CD14-positive monocyte (primary cell): ENCODE data around the gene NIPBL. TPM values are rescaled to one million over a fixed set of nuclear protein-coding genes. Genes with fewer than 3 reads are reported as not detected.

Experiments used
- DNase-seq, 3 donors: peaks; one replicate each; pipeline ENCODE4 v3.0.0-alpha.2; 2011 to 2022
- H2AFZ ChIP-seq: 2 replicates; pipeline ENCODE4 v1.6.0; 2012; ENCODE audit warnings: mild to moderate bottlenecking, low read depth, low read length, inconsistent platforms; ENCODE audit not compliant: insufficient read depth, poor library complexity, severe bottlenecking
- H3K27ac ChIP-seq, 2 donors: 1 replicate in 1 of 2; 2 replicates in 1 of 2; pipeline ENCODE4 v1.5.1; 2012 to 2013; ENCODE audit warnings: low read length in 2 of 2, control low read depth in 1 of 2, inconsistent platforms in 1 of 2, low read depth in 1 of 2, mild to moderate bottlenecking in 1 of 2
- H3K27me3 ChIP-seq, 2 donors: one replicate each; pipeline versions ENCODE4 v1.6.0 to v1.6.1; 2011 to 2013; ENCODE audit warnings: low read length in 2 of 2; ENCODE audit not compliant: control insufficient read depth in 2 of 2, insufficient read depth in 2 of 2
- H3K36me3 ChIP-seq, 2 donors: replicated peaks in 1 of 2; 1 replicate in 1 of 2; 2 replicates in 1 of 2; pipeline versions ENCODE4 v1.5.1 to v1.6.1; 2012 to 2013; ENCODE audit warnings: low read length in 2 of 2, control low read depth in 1 of 2, inconsistent platforms in 1 of 2, mild to moderate bottlenecking in 1 of 2; ENCODE audit not compliant: insufficient read depth in 2 of 2, control insufficient read depth in 1 of 2
- H3K4me1 ChIP-seq, 2 donors: 1 replicate in 1 of 2; 2 replicates in 1 of 2; pipeline versions ENCODE4 v1.5.1 to v1.6.1; 2012 to 2013; ENCODE audit warnings: low read length in 2 of 2, control low read depth in 1 of 2, inconsistent platforms in 1 of 2, mild to moderate bottlenecking in 1 of 2, moderate library complexity in 1 of 2; ENCODE audit not compliant: insufficient read depth in 2 of 2, control insufficient read depth in 1 of 2
- H3K4me2 ChIP-seq: replicated peaks from 2 replicates; pipeline ENCODE3; 2012; ENCODE audit warnings: low read length, moderate library complexity, mild to moderate bottlenecking; ENCODE audit not compliant: poor library complexity, severe bottlenecking; ENCODE audit errors: extremely low read depth
- H3K4me3 ChIP-seq, 3 experiments: fragments of 200-600 bp in 1 of 3; sonication (generic) in 1 of 3; replicated peaks in 1 of 3; 1 replicate in 2 of 3; 2 replicates in 1 of 3; pipeline ENCODE4 v1.5.1; 2011 to 2013; ENCODE audit warnings: low read length in 3 of 3, mild to moderate bottlenecking in 3 of 3, control low read depth in 2 of 3, low read depth in 2 of 3, inconsistent platforms in 1 of 3, moderate library complexity in 1 of 3
- H3K79me2 ChIP-seq: 2 replicates; pipeline ENCODE4 v1.6.0; 2012; ENCODE audit warnings: mild to moderate bottlenecking, control low read depth, inconsistent platforms, low read length, moderate library complexity; ENCODE audit not compliant: insufficient read depth
- H3K9ac ChIP-seq: 2 replicates; pipeline ENCODE4 v1.6.0; 2017; ENCODE audit warnings: low read length, mild to moderate bottlenecking; ENCODE audit not compliant: insufficient read depth, poor library complexity, severe bottlenecking
- H3K9me3 ChIP-seq, 2 donors: replicated peaks in 1 of 2; 1 replicate in 1 of 2; 2 replicates in 1 of 2; pipeline versions ENCODE4 v1.5.1 to v1.6.1; 2012 to 2013; ENCODE audit warnings: low read length in 2 of 2, control low read depth in 1 of 2; ENCODE audit not compliant: control insufficient read depth in 1 of 2, insufficient read depth in 1 of 2
- H4K20me1 ChIP-seq: 2 replicates; pipeline ENCODE4 v1.6.0; 2012; ENCODE audit warnings: mild to moderate bottlenecking, low read length, control low read depth, moderate library complexity; ENCODE audit not compliant: insufficient read depth
- H3K27ac Mint-ChIP-seq, 7 donors: one replicate each; pipeline ENCODE4 v1.8.0; 2020; ENCODE audit warnings: mild to moderate bottlenecking in 7 of 7, mixed read lengths in 7 of 7, moderate library complexity in 6 of 7, inconsistent platforms in 2 of 7
- H3K27me3 Mint-ChIP-seq, 3 donors: one replicate each; pipeline ENCODE4 v1.8.0; 2021 to 2022; ENCODE audit warnings: low read depth in 3 of 3, mild to moderate bottlenecking in 3 of 3, mixed read lengths in 3 of 3, moderate library complexity in 3 of 3, inconsistent platforms in 1 of 3
- H3K36me3 Mint-ChIP-seq, 2 donors: one replicate each; pipeline ENCODE4 v1.8.0; 2020; ENCODE audit warnings: mixed read lengths in 2 of 2, inconsistent platforms in 1 of 2, mild to moderate bottlenecking in 1 of 2
- H3K4me1 Mint-ChIP-seq: one replicate; pipeline ENCODE4 v1.8.0; 2020; ENCODE audit warnings: mild to moderate bottlenecking, mixed read lengths
- H3K4me3 Mint-ChIP-seq, 2 donors: one replicate each; pipeline ENCODE4 v1.8.0; 2020; ENCODE audit warnings: mild to moderate bottlenecking in 2 of 2, mixed read lengths in 2 of 2, moderate library complexity in 1 of 2
- H3K9me3 Mint-ChIP-seq, 7 donors: one replicate each; pipeline ENCODE4 v1.8.0; 2020 to 2022; ENCODE audit warnings: mixed read lengths in 7 of 7, mild to moderate bottlenecking in 6 of 7, moderate library complexity in 6 of 7, inconsistent platforms in 2 of 7
- CTCF ChIP-seq: fragments of 200-600 bp; IDR thresholded peaks from one replicate; pipeline ENCODE4 v1.8.0; 2022; ENCODE audit warnings: antibody characterized with exemption, mild to moderate bottlenecking
- WGBS: methylation state at CpG from one replicate; pipeline ENCODE4 v1.1.5; 2013; ENCODE audit warnings: missing lambda C conversion rate; ENCODE audit not compliant: insufficient coverage; 5-methylcytosine and 5-hydroxymethylcytosine counted together
- intact Hi-C, 2 donors: fragments of 100-400 bp; cut with micrococcal nuclease; formaldehyde crosslinking; loops; one replicate each; pipeline versions ENCODE4 v1.15.0 to v1.15.1; 2023
- polyA plus RNA-seq, 3 donors: library from polyadenylated mRNA; depleted of rRNA in 1 of 3; unstranded in 2 of 3; stranded (reverse) in 1 of 3; fragments of 300-500 nt in 2 of 3; fragments of >200 nt in 1 of 3; fragmentation: Illumina TruSeq in 2 of 3; gene quantifications; 1 replicate in 2 of 3; 2 replicates in 1 of 3; pipeline ENCODE4 v1.2.3, GENCODE V29; 2012 to 2021

Gene NIPBL
- polyA plus RNA-seq, 3 donors: 6.6 to 36.0 (median 16.2) TPM

- Histone ChIP-seq H4K20me1 (peaks cover 4% of the 10 kb centered on the region), H3K79me2 (no peaks in the 10 kb centered on the region), H3K9me3 (no peaks in the 10 kb centered on the region), H3K9ac (no peak overlapping the region), H3K4me3 (no peak overlapping the region), H3K27ac (no peak overlapping the region), H3K4me2 (no peak overlapping the region), H3K4me1 (no peaks in the 10 kb centered on the region), H2AFZ (no peak overlapping the region), H3K36me3 (peaks cover 69 to 79% of the 10 kb centered on the region in 2 donors), H3K27me3 (no peaks in the 10 kb centered on the region)
- Mint-ChIP-seq H3K4me1 (no peaks in the 10 kb centered on the region), H3K36me3 (peaks cover 42 to 62% of the 10 kb centered on the region in 2 donors), H3K9me3 (no peaks in the 10 kb centered on the region), H3K27ac (no peak overlapping the region), H3K27me3 (no peaks in the 10 kb centered on the region), H3K4me3 (no peak overlapping the region)
- intact Hi-C loops: no loop called here
- no CpG with 5 or more reads among the region's 1 CpG for WGBS
- TF ChIP-seq CTCF: no peak
- DNase-seq: no peak
Measured at GRCh38 chr5:37039824-37040223, 163.3 kb downstream of the NIPBL start.

DNA sequence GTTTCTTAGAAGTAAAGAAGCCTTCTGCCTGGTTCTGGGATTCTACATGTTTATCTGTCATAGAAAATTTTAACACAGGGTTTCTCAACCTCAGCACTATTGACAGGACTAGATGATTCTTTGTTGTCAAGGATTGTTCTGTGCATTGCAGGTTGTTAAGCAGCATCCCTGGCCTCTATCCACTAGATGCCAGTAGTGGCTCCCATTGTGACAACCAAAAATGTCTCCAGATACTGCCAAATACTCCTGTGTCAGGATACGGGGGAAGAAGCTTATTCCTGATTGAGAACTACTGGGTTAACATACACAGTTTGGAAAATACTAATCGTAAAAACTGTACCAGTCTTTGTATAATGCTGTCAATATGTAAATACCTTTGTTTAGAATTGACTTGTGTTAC, 167.1 kb downstream of the NIPBL start:
- H3K4me1 Mint-ChIP-seq: no peaks in the 10 kb centered on the region

More for the DNA sequence above, 167.1 kb downstream of the NIPBL start:
- Mint-ChIP-seq H3K27me3 (no peaks in the 10 kb centered on the region), H3K27ac (no peak overlapping the region), H3K9me3 (no peaks in the 10 kb centered on the region), H3K4me3 (no peak overlapping the region), H3K36me3 (peaks cover 52 to 83% of the 10 kb centered on the region in 2 donors)
- no peak overlapping the region for H3K4me3 ChIP-seq
- H3K4me1 ChIP-seq: no peaks in the 10 kb centered on the region
- no peaks in the 10 kb centered on the region for H4K20me1 ChIP-seq
- no peak overlapping the region for H2AFZ ChIP-seq
- no peak overlapping the region for H3K9ac ChIP-seq
- no CpG with 5 or more reads among the region's 2 CpGs for WGBS
- no peaks in the 10 kb centered on the region for H3K79me2 ChIP-seq
- DNase-seq: no peak
- no peak overlapping the region for H3K27ac ChIP-seq
- no peak for TF ChIP-seq CTCF
- H3K27me3 ChIP-seq: no peaks in the 10 kb centered on the region
- intact Hi-C loops: no loop called here
- no peak overlapping the region for H3K4me2 ChIP-seq
- H3K9me3 ChIP-seq: no peaks in the 10 kb centered on the region
- H3K36me3 ChIP-seq: peaks cover 87 to 96% of the 10 kb centered on the region in 2 donors
